OCI-LY3 (cell line): ENCODE data around the gene MACROD2.

ENCODE experiments used
- H2AFZ ChIP-seq: fragments of 200-600, 300-600 bp; shearing (Covaris generic); 2 replicates; pipeline ENCODE4 v1.6.0; 2014; ENCODE audit warnings: antibody characterized with exemption, low read depth, low read length
- H3K27ac ChIP-seq: fragments of 200-600, 300-600 bp; sonication (generic); 2 replicates; pipeline ENCODE4 v1.5.1; 2014; ENCODE audit warnings: mild to moderate bottlenecking, low read length, moderate library complexity, mixed read lengths
- H3K27me3 ChIP-seq: fragments of 200-600, 300-600 bp; sonication (generic); 2 replicates; pipeline ENCODE4 v1.6.1; 2014; ENCODE audit warnings: low read depth, low read length, mixed read lengths
- H3K36me3 ChIP-seq: fragments of 200-600, 300-600 bp; sonication (generic); replicated peaks from 2 replicates; pipeline ENCODE3; 2014; ENCODE audit warnings: low read depth, low read length, mixed read lengths
- H3K4me1 ChIP-seq: fragments of 300-600, 200-600 bp; sonication (generic); 2 replicates; pipeline ENCODE4 v1.6.1; 2014; ENCODE audit warnings: low read length, mixed read lengths
- H3K4me2 ChIP-seq: fragments of 200-600, 300-600 bp; sonication (generic); 2 replicates; pipeline ENCODE4 v1.6.1; 2014; ENCODE audit warnings: low read length, mixed read lengths
- H3K4me3 ChIP-seq: fragments of 300-600, 200-600 bp; sonication (generic); 2 replicates; pipeline ENCODE4 v1.5.1; 2014; ENCODE audit warnings: antibody characterized with exemption, mild to moderate bottlenecking, low read length, moderate library complexity
- H3K79me2 ChIP-seq: fragments of 300-600, 200-600 bp; shearing (Covaris generic); 2 replicates; pipeline ENCODE4 v1.6.1; 2014; ENCODE audit warnings: mild to moderate bottlenecking, low read length, mixed read lengths
- H3K9ac ChIP-seq: fragments of 300-600, 200-600 bp; shearing (Covaris generic); 2 replicates; pipeline ENCODE4 v1.6.0; 2014; ENCODE audit warnings: mild to moderate bottlenecking, low read length, moderate library complexity
- H3K9me3 ChIP-seq: fragments of 200-600, 300-600 bp; shearing (Covaris generic); 2 replicates; pipeline ENCODE4 v1.6.1; 2014; ENCODE audit warnings: low read length, mixed read lengths; ENCODE audit not compliant: insufficient read depth
- H4K20me1 ChIP-seq: fragments of 200-600, 300-600 bp; sonication (generic); 2 replicates; pipeline ENCODE4 v1.6.1; 2016; ENCODE audit warnings: low read length, mixed read lengths; ENCODE audit not compliant: insufficient read depth
- EZH2phosphoT487 ChIP-seq: fragments of 200-600 bp; shearing (Covaris generic); IDR thresholded peaks from 2 replicates; pipeline ENCODE4 v1.6.1; 2018; ENCODE audit warnings: antibody characterized with exemption, mixed run types, low read depth
- TF ChIP-seq, protein P1 (sequence below): fragments of 200-600, 300-600 bp; sonication (generic); IDR thresholded peaks from 2 replicates; pipeline ENCODE4 v1.5.1; 2014; ENCODE audit warnings: antibody characterized with exemption, low read length, low read depth

The MACROD2 gene

DNA sequence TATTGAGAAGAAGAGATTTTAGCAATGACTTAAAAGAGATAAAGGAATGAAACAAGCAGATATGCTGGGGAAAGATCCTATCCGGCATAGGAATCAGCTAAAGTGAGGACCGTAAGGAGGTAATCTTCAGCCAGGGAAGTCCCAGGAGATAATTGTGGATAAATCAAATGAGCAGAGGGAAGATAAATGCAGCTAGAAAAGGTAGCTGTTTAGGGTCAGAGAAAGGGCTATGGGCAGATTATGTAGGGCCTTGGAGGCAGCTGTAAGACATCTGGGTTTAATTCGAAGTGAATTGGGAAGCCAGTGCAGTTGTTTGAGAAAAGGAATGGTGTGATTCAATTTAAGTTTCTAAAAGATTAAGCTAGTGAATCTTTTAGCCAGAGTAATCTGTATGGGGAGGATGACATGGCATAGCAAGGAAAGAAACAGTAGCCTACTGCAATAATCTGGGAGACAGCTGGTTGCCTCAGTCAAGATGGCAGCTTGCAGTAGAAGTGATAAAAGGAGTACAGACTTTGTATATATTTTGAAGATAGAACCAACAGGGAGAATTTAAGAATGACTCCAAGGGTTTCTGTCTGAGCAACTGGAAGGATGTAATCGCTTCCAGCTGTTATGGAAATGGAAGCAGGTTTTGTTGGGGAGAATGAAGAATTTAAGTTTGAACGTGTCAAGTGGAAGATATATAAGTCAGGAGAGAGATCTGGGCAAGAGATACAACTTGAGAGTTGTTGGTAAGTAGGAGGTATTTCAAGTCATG is 894.4 kb downstream of the MACROD2 start:
- Histone ChIP-seq H3K4me3 (no peak overlapping the region), H3K4me1 (no peaks in the 10 kb centered on the region), H3K9me3 (no peaks in the 10 kb centered on the region), H3K27me3 (no peaks in the 10 kb centered on the region), H3K27ac (no peak overlapping the region), H4K20me1 (no peaks in the 10 kb centered on the region), H3K9ac (no peak overlapping the region), H3K79me2 (no peaks in the 10 kb centered on the region), H3K36me3 (no peaks in the 10 kb centered on the region), H2AFZ (no peak overlapping the region), H3K4me2 (no peak overlapping the region)
- TF ChIP-seq EZH2phosphoT487 = no peak
- TF ChIP-seq, protein P1, sequence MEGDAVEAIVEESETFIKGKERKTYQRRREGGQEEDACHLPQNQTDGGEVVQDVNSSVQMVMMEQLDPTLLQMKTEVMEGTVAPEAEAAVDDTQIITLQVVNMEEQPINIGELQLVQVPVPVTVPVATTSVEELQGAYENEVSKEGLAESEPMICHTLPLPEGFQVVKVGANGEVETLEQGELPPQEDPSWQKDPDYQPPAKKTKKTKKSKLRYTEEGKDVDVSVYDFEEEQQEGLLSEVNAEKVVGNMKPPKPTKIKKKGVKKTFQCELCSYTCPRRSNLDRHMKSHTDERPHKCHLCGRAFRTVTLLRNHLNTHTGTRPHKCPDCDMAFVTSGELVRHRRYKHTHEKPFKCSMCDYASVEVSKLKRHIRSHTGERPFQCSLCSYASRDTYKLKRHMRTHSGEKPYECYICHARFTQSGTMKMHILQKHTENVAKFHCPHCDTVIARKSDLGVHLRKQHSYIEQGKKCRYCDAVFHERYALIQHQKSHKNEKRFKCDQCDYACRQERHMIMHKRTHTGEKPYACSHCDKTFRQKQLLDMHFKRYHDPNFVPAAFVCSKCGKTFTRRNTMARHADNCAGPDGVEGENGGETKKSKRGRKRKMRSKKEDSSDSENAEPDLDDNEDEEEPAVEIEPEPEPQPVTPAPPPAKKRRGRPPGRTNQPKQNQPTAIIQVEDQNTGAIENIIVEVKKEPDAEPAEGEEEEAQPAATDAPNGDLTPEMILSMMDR = no peak

GRCh38 chr20:14890713-14891112 is 895.4 kb downstream of the MACROD2 start:
- no peak for TF ChIP-seq EZH2phosphoT487
- TF ChIP-seq, protein P1 = no peak
- Histone ChIP-seq H3K9me3 (no peaks in the 10 kb centered on the region), H2AFZ (no peak overlapping the region), H3K9ac (no peak overlapping the region), H3K4me3 (no peak overlapping the region), H3K27me3 (no peaks in the 10 kb centered on the region), H3K27ac (no peak overlapping the region), H4K20me1 (no peaks in the 10 kb centered on the region), H3K4me1 (no peaks in the 10 kb centered on the region), H3K36me3 (no peaks in the 10 kb centered on the region), H3K4me2 (no peak overlapping the region), H3K79me2 (no peaks in the 10 kb centered on the region)

DNA sequence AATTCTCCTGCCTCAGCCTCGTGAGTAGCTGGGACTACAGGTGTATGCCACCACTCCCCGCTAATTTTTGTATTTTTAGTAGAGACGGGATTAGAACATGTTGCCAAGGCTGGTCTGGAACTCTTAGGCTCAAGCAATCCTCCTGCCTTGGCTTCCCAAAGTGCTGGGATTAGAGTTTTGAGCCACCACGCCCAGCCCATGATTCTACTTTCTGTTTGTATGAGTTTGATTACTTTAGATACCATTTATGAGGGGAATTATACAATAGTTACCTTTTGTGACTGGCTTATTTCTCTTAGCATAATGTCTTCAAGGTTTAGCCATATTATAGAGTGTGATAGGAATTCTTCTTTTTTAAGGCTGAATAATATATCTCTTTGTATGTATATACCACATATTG is 897.5 kb downstream of the MACROD2 start:
- Histone ChIP-seq H3K9me3 (no peaks in the 10 kb centered on the region), H3K4me1 (no peaks in the 10 kb centered on the region), H3K4me3 (no peak overlapping the region), H3K36me3 (no peaks in the 10 kb centered on the region), H4K20me1 (no peaks in the 10 kb centered on the region), H3K27me3 (no peaks in the 10 kb centered on the region), H2AFZ (no peak overlapping the region), H3K9ac (no peak overlapping the region), H3K79me2 (no peaks in the 10 kb centered on the region), H3K27ac (no peak overlapping the region), H3K4me2 (no peak overlapping the region)
- no peak for TF ChIP-seq EZH2phosphoT487
- TF ChIP-seq, protein P1 = no peak

DNA sequence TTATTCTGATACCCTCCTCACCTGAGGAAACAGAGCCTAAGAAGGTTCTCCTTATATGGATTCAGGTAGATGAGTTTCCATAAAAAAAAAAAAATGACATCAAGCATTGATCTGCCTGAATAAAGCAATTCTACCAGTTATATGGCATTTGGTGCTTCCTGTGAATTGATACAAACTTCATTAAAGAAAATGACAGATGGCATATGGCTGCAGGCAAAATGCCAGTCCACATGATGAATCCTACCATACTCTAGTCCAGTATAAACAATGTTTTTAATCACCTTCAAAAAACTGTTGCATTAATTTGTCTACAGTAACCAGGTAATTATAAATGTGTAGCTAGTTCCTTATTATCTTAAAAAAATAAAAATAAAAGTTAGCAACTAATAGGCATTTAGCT is 901.3 kb downstream of the MACROD2 start:
- no peak overlapping the region for H3K27ac ChIP-seq
- no peaks in the 10 kb centered on the region for H3K79me2 ChIP-seq
- H2AFZ ChIP-seq = no peak overlapping the region
- H4K20me1 ChIP-seq = no peaks in the 10 kb centered on the region
- peaks cover 5% of the 10 kb centered on the region; the same call in 1 of the 2 replicates for H3K27me3 ChIP-seq
- no peak overlapping the region for H3K9ac ChIP-seq
- H3K9me3 ChIP-seq = no peaks in the 10 kb centered on the region
- no peaks in the 10 kb centered on the region for H3K36me3 ChIP-seq
- H3K4me3 ChIP-seq = no peak overlapping the region
- TF ChIP-seq, protein P1 = no peak
- no peak for TF ChIP-seq EZH2phosphoT487
- no peaks in the 10 kb centered on the region for H3K4me1 ChIP-seq
- H3K4me2 ChIP-seq = no peak overlapping the region
